Measurements from ENCODE around the gene AP5B1. TPM values are rescaled to one million over a fixed set of nuclear protein-coding genes. Genes with fewer than 3 reads are reported as not detected.

The AP5B1 gene
- total RNA-seq, 4 donors from 2014 or later: 24.9 to 33.7 (median 28.2) TPM

- Histone ChIP-seq H3K4me1 (peaks cover 14 to 21% (median 19%) of the 10 kb centered on the region in 4 donors), H3K9me3 (no peaks in the 10 kb centered on the region), H3K36me3 (peaks cover 0 to 5% (median 2%) of the 10 kb centered on the region in 4 donors), H3K4me3 (no peak overlapping the region), H3K27ac (no peak overlapping the region), H3K27me3 (no peaks in the 10 kb centered on the region)
- no peak for DNase-seq
- intact Hi-C loops (cut with DNase I; ENCODE audit: low total_unique reads): no loop called here
- 93 to 95% methylated on average over 7 to 23 of the region's 23 CpGs for WGBS, 2 donors (ENCODE audit: low coverage in 1 of 2)
- in situ Hi-C loops (cut with MboI; ENCODE audit: low pct_ligation_motif_present in 1 of 4, low pct_unique_long_range_greater_than_20kb in 1 of 4, low sequenced_read_pairs in 3 of 4): loop anchor here in 1 of 4 donors (10.0 kb wide), 1 partner anchor 63 kb away; the partner anchor contains the start of gene KAT5
- TF ChIP-seq POLR2A (IDR thresholded peaks at IDR 0.05): no peak
- TF ChIP-seq, protein P1, sequence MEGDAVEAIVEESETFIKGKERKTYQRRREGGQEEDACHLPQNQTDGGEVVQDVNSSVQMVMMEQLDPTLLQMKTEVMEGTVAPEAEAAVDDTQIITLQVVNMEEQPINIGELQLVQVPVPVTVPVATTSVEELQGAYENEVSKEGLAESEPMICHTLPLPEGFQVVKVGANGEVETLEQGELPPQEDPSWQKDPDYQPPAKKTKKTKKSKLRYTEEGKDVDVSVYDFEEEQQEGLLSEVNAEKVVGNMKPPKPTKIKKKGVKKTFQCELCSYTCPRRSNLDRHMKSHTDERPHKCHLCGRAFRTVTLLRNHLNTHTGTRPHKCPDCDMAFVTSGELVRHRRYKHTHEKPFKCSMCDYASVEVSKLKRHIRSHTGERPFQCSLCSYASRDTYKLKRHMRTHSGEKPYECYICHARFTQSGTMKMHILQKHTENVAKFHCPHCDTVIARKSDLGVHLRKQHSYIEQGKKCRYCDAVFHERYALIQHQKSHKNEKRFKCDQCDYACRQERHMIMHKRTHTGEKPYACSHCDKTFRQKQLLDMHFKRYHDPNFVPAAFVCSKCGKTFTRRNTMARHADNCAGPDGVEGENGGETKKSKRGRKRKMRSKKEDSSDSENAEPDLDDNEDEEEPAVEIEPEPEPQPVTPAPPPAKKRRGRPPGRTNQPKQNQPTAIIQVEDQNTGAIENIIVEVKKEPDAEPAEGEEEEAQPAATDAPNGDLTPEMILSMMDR (IDR thresholded peaks at IDR 0.05): no peak
- TF ChIP-seq POLR2AphosphoS5 (IDR thresholded peaks at IDR 0.05): no peak
- no peak for TF ChIP-seq EP300 (IDR thresholded peaks at IDR 0.05; ENCODE audit: low read depth)
Observed at GRCh38 chr11:65777821-65778361, 2.9 kb downstream of the AP5B1 start.

DNA sequence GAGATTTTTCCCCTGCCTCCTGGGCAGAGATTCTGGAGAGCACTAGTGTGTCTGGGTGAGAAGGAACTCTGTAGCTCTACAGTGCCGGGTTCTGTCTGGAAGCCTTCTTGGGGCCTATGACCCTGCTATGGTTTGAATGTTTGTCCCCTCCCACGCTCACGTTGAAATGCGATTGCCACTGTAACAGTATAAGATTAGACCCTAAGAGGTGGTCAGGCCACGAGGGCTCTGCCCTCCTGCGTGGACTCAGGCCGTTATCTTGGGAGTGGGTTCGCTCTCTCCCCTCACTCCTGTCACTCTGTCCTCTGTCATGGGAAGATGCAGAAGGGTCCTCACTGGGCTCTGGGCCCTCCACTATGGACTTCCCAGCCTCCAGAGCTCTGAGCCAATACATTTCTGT is 3.5 kb downstream of the AP5B1 start:
- no peak for DNase-seq
- Histone ChIP-seq H3K27me3 (no peaks in the 10 kb centered on the region), H3K9me3 (no peaks in the 10 kb centered on the region), H3K4me1 (peaks cover 14 to 21% (median 19%) of the 10 kb centered on the region in 4 donors), H3K36me3 (peaks cover 0 to 5% (median 2%) of the 10 kb centered on the region in 4 donors), H3K4me3 (no peak overlapping the region), H3K27ac (no peak overlapping the region)
- TF ChIP-seq POLR2AphosphoS5 (IDR thresholded peaks at IDR 0.05): no peak
- TF ChIP-seq, protein P1 (IDR thresholded peaks at IDR 0.05): no peak
- no peak for TF ChIP-seq EP300 (IDR thresholded peaks at IDR 0.05; ENCODE audit: low read depth)
- TF ChIP-seq POLR2A (IDR thresholded peaks at IDR 0.05): no peak
- intact Hi-C loops (cut with DNase I; ENCODE audit: low total_unique reads): no loop called here
- in situ Hi-C loops (cut with MboI; ENCODE audit: low pct_ligation_motif_present in 1 of 4, low pct_unique_long_range_greater_than_20kb in 1 of 4, low sequenced_read_pairs in 3 of 4): loop anchor here in 1 of 4 donors (10.0 kb wide), 1 partner anchor 62 kb away; the partner anchor contains the start of gene KAT5
- 84 to 100% methylated on average over 1 to 8 of the region's 8 CpGs for WGBS, 2 donors (ENCODE audit: low coverage in 1 of 2)

DNA sequence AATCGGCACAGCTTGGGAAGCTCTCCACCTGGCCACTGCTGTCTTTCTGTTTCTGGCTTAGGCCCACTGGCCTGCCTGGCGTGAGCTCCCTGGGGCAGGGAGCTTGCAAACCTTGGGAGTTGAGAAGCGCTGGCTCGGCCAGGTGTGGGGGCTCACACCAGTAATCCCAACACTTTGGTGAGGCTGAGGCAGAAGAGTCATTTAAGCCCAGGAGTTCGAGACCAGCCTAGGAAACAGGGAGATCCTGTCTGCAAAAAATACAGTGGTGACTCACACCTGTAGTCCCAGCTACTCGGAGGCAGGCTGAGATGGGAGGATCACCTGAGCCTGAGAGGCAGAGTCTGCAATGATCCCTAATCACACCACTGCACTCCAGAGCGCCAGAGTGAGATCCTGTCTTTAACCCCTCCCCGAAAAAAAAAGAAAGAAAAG is 4.0 kb downstream of the AP5B1 start:
- no peak for DNase-seq

DNA sequence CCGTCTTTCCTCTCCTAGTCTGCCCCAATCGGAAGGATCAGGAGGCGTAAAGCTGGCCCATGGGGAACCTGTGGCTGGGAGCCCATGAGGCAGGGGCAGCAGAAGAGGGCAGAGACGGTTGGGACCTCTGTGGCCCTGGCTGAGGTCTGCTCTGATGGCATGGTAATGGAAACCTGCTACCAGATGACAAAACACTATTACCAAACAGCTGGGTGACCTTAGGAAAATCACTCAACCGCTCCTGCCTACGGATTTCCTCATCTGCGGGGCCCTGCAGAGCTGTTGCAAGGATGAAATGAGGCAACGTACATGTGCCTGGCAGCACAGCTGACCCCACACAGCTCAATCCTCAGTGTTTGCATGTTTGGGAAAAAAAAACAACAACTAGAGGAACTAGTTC is 4.6 kb downstream of the AP5B1 start:
- H3K36me3 ChIP-seq: peaks cover 0 to 5% (median 2%) of the 10 kb centered on the region in 4 donors
- WGBS, 2 donors (ENCODE audit: low coverage in 1 of 2): 82% methylated on average over 8 of the region's 8 CpGs; no CpG with 5 or more reads in 1 of the 2 donors
- TF ChIP-seq EP300 (IDR thresholded peaks at IDR 0.05; ENCODE audit: low read depth) (no peak), POLR2A (IDR thresholded peaks at IDR 0.05) (no peak), POLR2AphosphoS5 (IDR thresholded peaks at IDR 0.05) (no peak)
- TF ChIP-seq, protein P1 (IDR thresholded peaks at IDR 0.05): no peak
- intact Hi-C loops (cut with DNase I; ENCODE audit: low total_unique reads): no loop called here
- no peak overlapping the region for H3K4me3 ChIP-seq
- DNase-seq: no peak
- peak overlapping the region in 2 of 4 donors; percentile 5 to 6 for H3K27ac ChIP-seq
- H3K9me3 ChIP-seq: no peaks in the 10 kb centered on the region
- no peaks in the 10 kb centered on the region for H3K27me3 ChIP-seq
- peaks cover 10 to 15% (median 12%) of the 10 kb centered on the region in 4 donors for H3K4me1 ChIP-seq
- in situ Hi-C loops (cut with MboI; ENCODE audit: low pct_ligation_motif_present in 1 of 4, low pct_unique_long_range_greater_than_20kb in 1 of 4, low sequenced_read_pairs in 3 of 4): loop anchor here in 1 of 4 donors (10.0 kb wide), 1 partner anchor 61 kb away; the partner anchor contains the start of gene KAT5

More for the DNA sequence above, 4.0 kb downstream of the AP5B1 start:
- Histone ChIP-seq H3K27me3 (no peaks in the 10 kb centered on the region), H3K4me1 (peaks cover 14 to 20% (median 17%) of the 10 kb centered on the region in 4 donors), H3K36me3 (peaks cover 0 to 5% (median 2%) of the 10 kb centered on the region in 4 donors), H3K27ac (peak overlapping the region in 1 of 4 donors; percentile 5), H3K4me3 (no peak overlapping the region), H3K9me3 (no peaks in the 10 kb centered on the region)
- in situ Hi-C loops (cut with MboI; ENCODE audit: low pct_ligation_motif_present in 1 of 4, low pct_unique_long_range_greater_than_20kb in 1 of 4, low sequenced_read_pairs in 3 of 4): loop anchor here in 1 of 4 donors (10.0 kb wide), 1 partner anchor 62 kb away; the partner anchor contains the start of gene KAT5
- intact Hi-C loops (cut with DNase I; ENCODE audit: low total_unique reads): no loop called here
- WGBS, 2 donors (ENCODE audit: low coverage in 1 of 2): 69 to 85% methylated on average over 2 to 8 of the region's 8 CpGs
- TF ChIP-seq POLR2A (IDR thresholded peaks at IDR 0.05): no peak
- no peak for TF ChIP-seq POLR2AphosphoS5 (IDR thresholded peaks at IDR 0.05)
- no peak for TF ChIP-seq EP300 (IDR thresholded peaks at IDR 0.05; ENCODE audit: low read depth)
- TF ChIP-seq, protein P1 (IDR thresholded peaks at IDR 0.05): no peak

All from transverse colon (tissue), 4 donors.